Mammary epithelial cell (primary cell): ENCODE results near the gene ZMIZ1.

Source experiments
- EZH2 ChIP-seq: IDR thresholded peaks from 2 replicates; pipeline ENCODE4 v1.6.1; 2012; ENCODE audit warnings: low read length, inconsistent platforms, borderline replicate concordance
- TF ChIP-seq, protein P1 (sequence below), 2 donors: IDR thresholded peaks in 1 of 2; conservative IDR thresholded peaks in 1 of 2; 2 replicates each; pipeline ENCODE4 v1.5.1; 2011 to 2012; ENCODE audit warnings: inconsistent platforms in 2 of 2, low read length in 2 of 2, mild to moderate bottlenecking in 2 of 2, control low read depth in 1 of 2, low read depth in 1 of 2; ENCODE audit not compliant: insufficient read depth in 1 of 2; ENCODE audit errors: extremely low read depth in 1 of 2

DNA sequence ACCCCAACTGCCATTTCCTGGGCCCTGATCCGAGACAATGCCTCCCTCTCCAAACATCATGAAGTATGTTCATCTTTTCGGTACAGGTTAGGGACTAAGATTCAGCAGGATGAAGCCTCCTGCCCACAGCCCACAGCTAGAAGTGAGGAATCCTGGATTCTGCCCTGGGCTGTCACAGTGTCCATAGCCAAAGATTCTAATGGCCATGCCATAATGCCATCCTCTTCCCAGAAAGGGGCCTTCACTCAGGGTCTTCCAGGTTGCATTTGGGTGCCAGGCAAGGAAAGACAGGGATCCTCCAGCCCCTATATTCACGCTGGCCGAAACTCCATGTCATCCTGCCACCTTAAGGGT lies 15.7 kb upstream of the ZMIZ1 start:
- TF ChIP-seq, protein P1, sequence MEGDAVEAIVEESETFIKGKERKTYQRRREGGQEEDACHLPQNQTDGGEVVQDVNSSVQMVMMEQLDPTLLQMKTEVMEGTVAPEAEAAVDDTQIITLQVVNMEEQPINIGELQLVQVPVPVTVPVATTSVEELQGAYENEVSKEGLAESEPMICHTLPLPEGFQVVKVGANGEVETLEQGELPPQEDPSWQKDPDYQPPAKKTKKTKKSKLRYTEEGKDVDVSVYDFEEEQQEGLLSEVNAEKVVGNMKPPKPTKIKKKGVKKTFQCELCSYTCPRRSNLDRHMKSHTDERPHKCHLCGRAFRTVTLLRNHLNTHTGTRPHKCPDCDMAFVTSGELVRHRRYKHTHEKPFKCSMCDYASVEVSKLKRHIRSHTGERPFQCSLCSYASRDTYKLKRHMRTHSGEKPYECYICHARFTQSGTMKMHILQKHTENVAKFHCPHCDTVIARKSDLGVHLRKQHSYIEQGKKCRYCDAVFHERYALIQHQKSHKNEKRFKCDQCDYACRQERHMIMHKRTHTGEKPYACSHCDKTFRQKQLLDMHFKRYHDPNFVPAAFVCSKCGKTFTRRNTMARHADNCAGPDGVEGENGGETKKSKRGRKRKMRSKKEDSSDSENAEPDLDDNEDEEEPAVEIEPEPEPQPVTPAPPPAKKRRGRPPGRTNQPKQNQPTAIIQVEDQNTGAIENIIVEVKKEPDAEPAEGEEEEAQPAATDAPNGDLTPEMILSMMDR (conservative IDR thresholded peaks at IDR 0.05 in 1 of 2, IDR thresholded peaks at IDR 0.05 in 1 of 2; ENCODE audit: extremely low read depth in 1 of 2, insufficient read depth in 1 of 2, low read depth in 1 of 2, low read length in 2 of 2) = no peak
- TF ChIP-seq EZH2 = no peak
